Measurements from ENCODE around the gene LSAMP.

LSAMP gene

GRCh38 chr3:116057400-116058006 is 387.8 kb downstream of the LSAMP start:
- no peak for DNase-seq (ENCODE audit: low read depth in 2 of 3, low spot score in 1 of 3)

- no peak for DNase-seq (ENCODE audit: low read depth in 2 of 3, low spot score in 1 of 3)
Observed at GRCh38 chr3:116056280-116056679, 389.0 kb downstream of the LSAMP start.

- DNase-seq (ENCODE audit: low read depth in 2 of 3, low spot score in 1 of 3) = no peak
Observed at GRCh38 chr3:116053017-116053416, 392.3 kb downstream of the LSAMP start.

GRCh38 chr3:116052602-116053001 is 392.7 kb downstream of the LSAMP start:
- no peak for DNase-seq (ENCODE audit: low read depth in 2 of 3, low spot score in 1 of 3)

- DNase-seq (ENCODE audit: low read depth in 2 of 3, low spot score in 1 of 3) = no peak
Observed at GRCh38 chr3:116051586-116051985, 393.7 kb downstream of the LSAMP start.

GRCh38 chr3:116051040-116051439 is 394.2 kb downstream of the LSAMP start:
- no peak for DNase-seq (ENCODE audit: low read depth in 2 of 3, low spot score in 1 of 3)

GRCh38 chr3:116050311-116050915 is 394.9 kb downstream of the LSAMP start:
- no peak for DNase-seq (ENCODE audit: low read depth in 2 of 3, low spot score in 1 of 3)

GRCh38 chr3:116048991-116049390 is 396.3 kb downstream of the LSAMP start:
- no peak for DNase-seq (ENCODE audit: low read depth in 2 of 3, low spot score in 1 of 3)

- DNase-seq (ENCODE audit: low read depth in 2 of 3, low spot score in 1 of 3) = no peak
Observed at GRCh38 chr3:116046350-116046749, 398.9 kb downstream of the LSAMP start.

GRCh38 chr3:116045314-116045713 is 400.0 kb downstream of the LSAMP start:
- no peak for DNase-seq (ENCODE audit: low read depth in 2 of 3, low spot score in 1 of 3)

GRCh38 chr3:116040152-116040551 is 405.1 kb downstream of the LSAMP start:
- DNase-seq (ENCODE audit: low read depth in 2 of 3, low spot score in 1 of 3) = no peak

- DNase-seq (ENCODE audit: low read depth in 2 of 3, low spot score in 1 of 3) = no peak
Observed at GRCh38 chr3:116039651-116039985, 405.7 kb downstream of the LSAMP start.

GRCh38 chr3:116038968-116039650 is 406.2 kb downstream of the LSAMP start:
- no peak for DNase-seq (ENCODE audit: low read depth in 2 of 3, low spot score in 1 of 3)

- DNase-seq (ENCODE audit: low read depth in 2 of 3, low spot score in 1 of 3) = no peak
Observed at GRCh38 chr3:116037954-116038911, 407.1 kb downstream of the LSAMP start.

- no peak for DNase-seq (ENCODE audit: low read depth in 2 of 3, low spot score in 1 of 3)
Observed at GRCh38 chr3:116035429-116035828, 409.9 kb downstream of the LSAMP start.

- no peak for DNase-seq (ENCODE audit: low read depth in 2 of 3, low spot score in 1 of 3)
Observed at GRCh38 chr3:116034794-116035193, 410.5 kb downstream of the LSAMP start.

GRCh38 chr3:116034086-116034485 is 411.2 kb downstream of the LSAMP start:
- DNase-seq (ENCODE audit: low read depth in 2 of 3, low spot score in 1 of 3) = no peak

GRCh38 chr3:116033516-116033915 is 411.8 kb downstream of the LSAMP start:
- no peak for DNase-seq (ENCODE audit: low read depth in 2 of 3, low spot score in 1 of 3)

- no peak for DNase-seq (ENCODE audit: low read depth in 2 of 3, low spot score in 1 of 3)
Observed at GRCh38 chr3:116032176-116032575, 413.1 kb downstream of the LSAMP start.

- no peak for DNase-seq (ENCODE audit: low read depth in 2 of 3, low spot score in 1 of 3)
Observed at GRCh38 chr3:116030131-116030850, 415.0 kb downstream of the LSAMP start.

- DNase-seq (ENCODE audit: low read depth in 2 of 3, low spot score in 1 of 3) = no peak
Observed at GRCh38 chr3:116029266-116029665, 416.0 kb downstream of the LSAMP start.
